ENCODE measurements around the gene ZNF280B.

ZNF280B gene

GRCh38 chr22:22508274-22509176 lies at the start of gene ZNF280B:
Gene ZNF280B, minus strand, starts transcription at chr22:22508742. Its CDS starts 19,344 bp downstream, at chr22:22489398.
- peak; percentile 99 for FAIRE-seq
- peak; percentile 98 for DNase-seq (ENCODE audit: low spot score)

GRCh38 chr22:22556995-22557925 lies 48.7 kb upstream of the ZNF280B start:
- DNase-seq (ENCODE audit: low spot score) (peak; percentile 89), FAIRE-seq (no peak)

- FAIRE-seq (no peak), DNase-seq (ENCODE audit: low spot score) (no peak)
These were observed 48.0 kb upstream of the ZNF280B start for GRCh38 chr22:22556578-22556977.

GRCh38 chr22:22555596-22555995 lies 47.1 kb upstream of the ZNF280B start:
- DNase-seq (ENCODE audit: low spot score), result no peak
- FAIRE-seq, result no peak

GRCh38 chr22:22554587-22555284 lies 46.2 kb upstream of the ZNF280B start:
- DNase-seq (ENCODE audit: low spot score) (no peak), FAIRE-seq (peak; percentile 70)

- DNase-seq (ENCODE audit: low spot score) (no peak), FAIRE-seq (no peak)
These were observed 45.4 kb upstream of the ZNF280B start for GRCh38 chr22:22553735-22554586.

- DNase-seq (ENCODE audit: low spot score) (no peak), FAIRE-seq (no peak)
These were observed 44.6 kb upstream of the ZNF280B start for GRCh38 chr22:22553141-22553540.

GRCh38 chr22:22552630-22553029 lies 44.1 kb upstream of the ZNF280B start:
- FAIRE-seq (no peak), DNase-seq (ENCODE audit: low spot score) (no peak)

- peak; percentile 85 for FAIRE-seq
- no peak for DNase-seq (ENCODE audit: low spot score)
These were observed 42.4 kb upstream of the ZNF280B start for GRCh38 chr22:22550789-22551434.

- FAIRE-seq, result peak; percentile 5
- DNase-seq (ENCODE audit: low spot score), result no peak
These were observed 40.4 kb upstream of the ZNF280B start for GRCh38 chr22:22548910-22549309.

- FAIRE-seq, result peak; percentile 50
- DNase-seq (ENCODE audit: low spot score), result no peak
These were observed 39.8 kb upstream of the ZNF280B start for GRCh38 chr22:22548317-22548716.

GRCh38 chr22:22547692-22548300 lies 39.3 kb upstream of the ZNF280B start:
- DNase-seq (ENCODE audit: low spot score) (no peak), FAIRE-seq (peak; percentile 32)

GRCh38 chr22:22547226-22547625 lies 38.7 kb upstream of the ZNF280B start:
- DNase-seq (ENCODE audit: low spot score) (no peak), FAIRE-seq (peak; percentile 13)

- DNase-seq (ENCODE audit: low spot score) (no peak), FAIRE-seq (no peak)
These were observed 37.9 kb upstream of the ZNF280B start for GRCh38 chr22:22546490-22546889.

- no peak for FAIRE-seq
These were observed 36.5 kb upstream of the ZNF280B start for GRCh38 chr22:22545084-22545483.

GRCh38 chr22:22538226-22538989 lies 29.9 kb upstream of the ZNF280B start:
- FAIRE-seq, result no peak
- no peak for DNase-seq (ENCODE audit: low spot score)

More at GRCh38 chr22:22545084-22545483, 36.5 kb upstream of the ZNF280B start:
- DNase-seq (ENCODE audit: low spot score), result no peak

GRCh38 chr22:22536916-22537315 lies 28.4 kb upstream of the ZNF280B start:
- FAIRE-seq (no peak), DNase-seq (ENCODE audit: low spot score) (no peak)

GRCh38 chr22:22536515-22536914 lies 28.0 kb upstream of the ZNF280B start:
- FAIRE-seq, result no peak
- no peak for DNase-seq (ENCODE audit: low spot score)

- no peak for DNase-seq (ENCODE audit: low spot score)
- no peak for FAIRE-seq
These were observed 27.1 kb upstream of the ZNF280B start for GRCh38 chr22:22535662-22536061.

Data from urothelium cell line (cell line).